NCI-H2171 (cell line): ENCODE measurements around the gene FASTKD2.

Source experiments
- DNase-seq: peaks from one replicate; lab custom pipeline; 2025; lab: John Stamatoyannopoulos, UW

Gene FASTKD2

GRCh38 chr2:206838690-206839089 is 73.3 kb downstream of the FASTKD2 start:
- no peak for DNase-seq

DNA sequence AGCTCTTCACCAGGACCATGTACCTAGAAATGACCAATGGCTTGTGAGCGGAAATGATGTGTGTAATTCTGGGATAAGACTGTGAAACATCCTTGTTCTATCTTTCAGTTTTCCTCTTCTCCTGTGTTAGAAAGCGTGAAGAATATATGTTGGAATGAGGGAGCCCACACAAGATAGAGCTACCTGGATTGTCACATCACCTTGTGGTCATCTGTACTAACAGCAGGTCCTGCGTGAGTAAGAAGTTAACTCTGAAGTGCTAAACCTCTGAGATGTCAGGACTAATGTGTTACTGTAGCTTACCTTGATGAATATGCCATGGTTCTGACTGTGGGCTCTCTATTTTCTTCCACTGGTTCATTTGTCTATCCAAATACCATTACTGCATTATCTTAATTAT is 75.6 kb downstream of the FASTKD2 start:
- no peak for DNase-seq
